Right ventricle myocardium superior (tissue), 1 donor: ENCODE results near the gene DNM2. TPM values are rescaled to one million over a fixed set of nuclear protein-coding genes. Genes with fewer than 3 reads are reported as not detected.
"Not testable (repeated sequence)": the region's sequence is repeated elsewhere in the genome, so short reads cannot be mapped to it uniquely, and the experiment has no call there.

ENCODE experiments used
- ATAC-seq: fragments of 200-7000 bp; cut with Tn5 transposase; one replicate; pipeline ENCODE4 v1.9.1; 2020; ENCODE audit warnings: mild to moderate bottlenecking; ENCODE audit not compliant: poor library complexity
- DNase-seq: peaks from one replicate; pipeline ENCODE4 v3.0.0-alpha.2; 2020
- intact Hi-C: fragments of 100-400 bp; cut with DNase I; formaldehyde crosslinking; loops from one replicate; pipeline ENCODE4 v1.11.2; 2022
- total RNA-seq: library from RNA; stranded (reverse); fragmentation: NEBNext Ultra II Directional; extraction: Animal tissue kit (Norgen Biotek cat#: 25700); gene quantifications from one replicate; pipeline ENCODE4 v1.2.1, GENCODE V29; 2021
- donor health status: DM: no; HTN: yes; CAD: no; lungs with severe emphysema.

The DNM2 gene
- total RNA-seq, 1 donor from 2014 or later: 180 TPM

GRCh38 chr19:10747271-10747670 lies 29.4 kb downstream of the DNM2 start:
- intact Hi-C loops: no loop called here
- DNase-seq: no peak
- ATAC-seq: no peak

- DNase-seq: no peak
- no peak for ATAC-seq
- intact Hi-C loops: no loop called here
Observed at GRCh38 chr19:10747674-10748073, 29.8 kb downstream of the DNM2 start.

GRCh38 chr19:10748195-10748926 lies 30.5 kb downstream of the DNM2 start:
- ATAC-seq (no peak), DNase-seq (no peak)
- intact Hi-C loops: no loop called here

GRCh38 chr19:10748927-10749434 lies 31.1 kb downstream of the DNM2 start:
- peak; percentile 42 for ATAC-seq
- intact Hi-C loops: no loop called here
- peak; percentile 63 for DNase-seq

GRCh38 chr19:10749435-10750384 lies 31.8 kb downstream of the DNM2 start:
- intact Hi-C loops: no loop called here
- ATAC-seq: no peak
- DNase-seq: no peak

- ATAC-seq: peak; percentile 68
- intact Hi-C loops: no loop called here
- no peak for DNase-seq
Observed at GRCh38 chr19:10751109-10751953, 33.5 kb downstream of the DNM2 start.

- intact Hi-C loops: no loop called here
- DNase-seq: no peak
- peak; percentile 58 for ATAC-seq
Observed at GRCh38 chr19:10752237-10752912, 34.5 kb downstream of the DNM2 start.

GRCh38 chr19:10752913-10753704 lies 35.2 kb downstream of the DNM2 start:
- ATAC-seq: no peak
- intact Hi-C loops: no loop called here
- no peak for DNase-seq

GRCh38 chr19:10756371-10756770 lies 38.5 kb downstream of the DNM2 start:
- ATAC-seq (no peak), DNase-seq (no peak)
- intact Hi-C loops: no loop called here

GRCh38 chr19:10756791-10757190 lies 38.9 kb downstream of the DNM2 start:
- ATAC-seq (no peak), DNase-seq (no peak)
- intact Hi-C loops: no loop called here

- intact Hi-C loops, DNase-seq, ATAC-seq: not testable (repeated sequence)
Observed at GRCh38 chr19:10758050-10758449, 40.2 kb downstream of the DNM2 start.

- ATAC-seq (no peak), DNase-seq (no peak)
- intact Hi-C loops: no loop called here
Observed at GRCh38 chr19:10758978-10759377, 41.1 kb downstream of the DNM2 start.

GRCh38 chr19:10760273-10760944 lies 42.5 kb downstream of the DNM2 start:
- DNase-seq: no peak
- intact Hi-C loops: no loop called here
- ATAC-seq: no peak

GRCh38 chr19:10761443-10762250 lies 43.8 kb downstream of the DNM2 start:
- no peak for ATAC-seq
- intact Hi-C loops: no loop called here

GRCh38 chr19:10762656-10763055 lies 44.8 kb downstream of the DNM2 start:
- intact Hi-C loops: no loop called here
- ATAC-seq: no peak
- no peak for DNase-seq

More at GRCh38 chr19:10761443-10762250, 43.8 kb downstream of the DNM2 start:
- no peak for DNase-seq

GRCh38 chr19:10763411-10763810 lies 45.5 kb downstream of the DNM2 start:
- intact Hi-C loops: no loop called here
- DNase-seq (no peak), ATAC-seq (no peak)
